DLD1 (cell line): ENCODE data around the gene TAS2R20.

Experiments
- in situ Hi-C: cut with HindIII; loops from 2 replicates; pipeline ENCODE4 v1.10.0; 2017; ENCODE audit warnings: low sequenced_read_pairs

Gene TAS2R20

DNA sequence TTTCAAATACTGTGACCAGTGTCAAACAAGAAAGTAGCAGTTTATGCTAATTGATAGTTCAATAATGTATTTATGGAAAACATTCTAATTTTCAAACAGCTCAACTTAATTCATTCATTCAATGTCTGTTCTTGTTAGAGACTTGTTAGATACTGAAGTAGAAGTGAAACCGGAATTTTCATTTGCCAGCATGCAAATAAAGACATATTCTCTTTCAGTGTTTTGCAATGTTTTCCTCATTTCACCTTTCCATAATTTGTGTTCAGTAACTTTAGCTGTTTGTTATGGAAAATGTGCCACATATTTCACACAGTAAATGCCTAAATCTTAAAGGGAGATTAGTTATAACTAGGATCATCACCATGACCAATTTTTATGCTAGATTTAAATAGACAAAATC lies 32.6 kb downstream of the TAS2R20 start:
- in situ Hi-C loops, result no loop called here

DNA sequence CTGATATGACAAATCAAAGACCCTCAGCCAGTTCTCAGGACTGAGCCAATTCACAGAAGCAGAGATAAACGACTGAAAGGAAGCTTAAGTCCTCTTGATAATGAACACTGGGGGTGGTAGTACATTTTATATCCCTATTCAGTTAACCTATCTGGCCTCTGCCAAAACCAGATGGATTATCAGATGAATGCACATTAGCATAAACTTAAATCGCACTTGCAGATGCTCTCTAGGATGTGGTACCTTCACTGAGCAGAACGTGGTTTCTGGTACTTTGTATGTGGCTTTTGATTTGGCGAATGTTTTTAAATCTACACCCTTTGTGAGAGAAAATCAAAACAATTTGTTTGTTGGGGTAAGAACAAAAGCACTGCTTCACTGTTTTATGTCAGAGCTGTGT lies 37.9 kb downstream of the TAS2R20 start:
- in situ Hi-C loops, result no loop called here

DNA sequence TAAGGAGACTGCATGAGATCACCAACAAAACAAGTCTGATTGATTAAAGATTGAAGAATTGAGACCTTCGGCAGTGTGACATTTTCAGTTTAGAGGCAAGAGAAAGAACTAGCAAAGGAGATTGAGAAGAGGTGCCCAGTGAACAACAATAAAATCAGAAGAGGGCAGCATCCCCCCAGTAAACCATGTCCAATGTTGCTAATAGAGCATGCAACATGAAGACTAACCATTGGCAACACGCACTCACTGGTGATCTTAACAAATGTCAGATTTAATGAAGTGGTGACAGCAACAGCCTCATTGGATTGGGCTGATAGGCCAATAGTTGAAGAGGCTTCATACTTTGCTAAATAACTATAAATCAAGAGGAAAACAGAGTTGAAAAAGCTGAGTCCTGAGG lies 38.3 kb downstream of the TAS2R20 start:
- in situ Hi-C loops, result no loop called here

DNA sequence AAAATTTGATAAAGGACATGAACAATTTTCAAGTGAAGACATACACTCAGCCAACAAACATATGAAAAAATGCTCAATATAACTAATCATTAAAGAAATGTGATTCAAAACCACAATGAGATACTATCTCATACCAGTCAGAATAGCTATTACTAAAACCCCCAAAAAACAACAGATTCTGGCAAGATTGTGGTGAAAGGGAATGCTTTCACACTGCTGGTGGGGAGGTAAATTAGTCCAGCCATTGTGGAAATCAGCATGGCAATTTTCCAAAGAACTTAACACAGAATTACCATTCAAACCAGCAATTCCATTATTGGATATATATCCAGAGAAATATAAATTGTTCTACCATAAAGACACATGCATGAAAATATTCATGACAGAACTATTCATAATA lies 40.4 kb downstream of the TAS2R20 start:
- in situ Hi-C loops, result no loop called here

DNA sequence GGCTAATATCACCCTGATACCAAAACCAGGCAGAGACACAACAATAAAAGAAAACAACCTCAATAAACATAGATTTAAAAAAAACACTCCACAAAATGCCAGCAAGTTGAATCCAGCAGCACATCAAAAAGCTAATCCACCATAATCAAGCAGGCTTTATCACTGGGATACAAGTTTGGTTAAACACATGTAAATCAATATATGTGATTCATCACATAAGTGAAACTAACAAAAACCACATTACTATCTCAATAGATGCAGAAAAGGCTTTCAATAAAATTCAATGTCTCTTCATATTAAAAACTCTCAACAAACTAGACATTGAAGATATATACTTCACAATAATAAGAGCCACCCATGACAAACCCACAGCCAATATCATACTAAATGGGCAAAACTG lies 42.0 kb downstream of the TAS2R20 start:
- in situ Hi-C loops, result no loop called here

DNA sequence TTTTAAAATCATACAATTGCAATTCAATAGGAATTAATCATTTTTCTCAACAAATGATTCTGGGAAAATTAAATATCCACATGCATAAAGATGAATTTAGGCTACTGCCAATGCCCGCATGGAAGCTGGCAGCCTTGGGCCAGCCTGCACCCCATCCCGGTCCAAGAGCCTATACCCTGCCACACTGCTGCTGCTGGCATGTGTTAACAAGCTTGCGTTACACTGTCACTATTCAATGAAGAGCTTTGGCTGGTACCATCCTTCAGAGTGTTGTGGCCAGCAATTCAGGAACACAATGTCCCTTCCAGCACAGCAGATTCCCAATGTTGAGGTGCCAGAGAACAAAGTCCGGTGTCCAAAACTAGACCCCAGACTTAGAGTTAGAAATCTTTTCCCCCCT lies 45.5 kb downstream of the TAS2R20 start:
- in situ Hi-C loops, result no loop called here
